ENCODE results near the gene ALKAL2. TPM values are rescaled to one million over a fixed set of nuclear protein-coding genes. Genes with fewer than 3 reads are reported as not detected.

The ALKAL2 gene
- polyA plus RNA-seq, 3 donors = 11.0 to 28.8 (median 16.4) TPM

GRCh38 chr2:257842-258241, 30.0 kb downstream of the ALKAL2 start:
- no peak overlapping the region for H3K27ac ChIP-seq (ENCODE audit: low read depth, low read length)
- 94 to 100% (median 99%) methylated on average over 2 of the region's 2 CpGs for WGBS, 3 donors

- WGBS, 3 donors = 76 to 93% (median 79%) methylated on average over 3 of the region's 3 CpGs
- no peak overlapping the region for H3K27ac ChIP-seq (ENCODE audit: low read depth, low read length)
These were observed 30.5 kb downstream of the ALKAL2 start for GRCh38 chr2:257429-257828.

GRCh38 chr2:256094-256493, 31.8 kb downstream of the ALKAL2 start:
- 51 to 96% (median 96%) methylated on average over 3 of the region's 3 CpGs for WGBS, 3 donors
- H3K27ac ChIP-seq (ENCODE audit: low read depth, low read length) = no peak overlapping the region

GRCh38 chr2:255195-255594, 32.7 kb downstream of the ALKAL2 start:
- no peak overlapping the region for H3K27ac ChIP-seq (ENCODE audit: low read depth, low read length)
- WGBS, 3 donors = 90 to 100% (median 98%) methylated on average over 2 of the region's 2 CpGs

- H3K27ac ChIP-seq (ENCODE audit: low read depth, low read length) = no peak overlapping the region
- 82 to 92% (median 87%) methylated on average over 7 of the region's 7 CpGs for WGBS, 3 donors
These were observed 33.6 kb downstream of the ALKAL2 start for GRCh38 chr2:254241-254640.

GRCh38 chr2:253202-253638, 34.7 kb downstream of the ALKAL2 start:
- 86 to 90% (median 90%) methylated on average over 8 of the region's 8 CpGs for WGBS, 3 donors
- no peak overlapping the region for H3K27ac ChIP-seq (ENCODE audit: low read depth, low read length)

GRCh38 chr2:252001-252602, 35.8 kb downstream of the ALKAL2 start:
- no peak overlapping the region for H3K27ac ChIP-seq (ENCODE audit: low read depth, low read length)
- WGBS, 3 donors = 87 to 94% (median 91%) methylated on average over 6 of the region's 6 CpGs

GRCh38 chr2:249538-250042, 38.3 kb downstream of the ALKAL2 start:
- WGBS, 3 donors = 75 to 93% (median 92%) methylated on average over 15 of the region's 15 CpGs
- H3K27ac ChIP-seq (ENCODE audit: low read depth, low read length) = no peak overlapping the region

- H3K27ac ChIP-seq (ENCODE audit: low read depth, low read length) = no peak overlapping the region
These were observed 39.2 kb downstream of the ALKAL2 start for GRCh38 chr2:248724-249123.

GRCh38 chr2:246489-247144, 41.3 kb downstream of the ALKAL2 start:
- WGBS, 3 donors = 58 to 67% (median 65%) methylated on average over 6 of the region's 6 CpGs
- no peak overlapping the region for H3K27ac ChIP-seq (ENCODE audit: low read depth, low read length)

More at GRCh38 chr2:248724-249123, 39.2 kb downstream of the ALKAL2 start:
- WGBS, 3 donors = 84 to 93% (median 93%) methylated on average over 2 of the region's 2 CpGs

- no peak overlapping the region for H3K27ac ChIP-seq (ENCODE audit: low read depth, low read length)
- WGBS, 3 donors = 91 to 96% (median 94%) methylated on average over 7 of the region's 7 CpGs
These were observed 43.3 kb downstream of the ALKAL2 start for GRCh38 chr2:244547-244946.

- WGBS, 3 donors = 85 to 95% (median 89%) methylated on average over 5 of the region's 5 CpGs
- no peak overlapping the region for H3K27ac ChIP-seq (ENCODE audit: low read depth, low read length)
These were observed 49.0 kb downstream of the ALKAL2 start for GRCh38 chr2:238869-239268.

- H3K27ac ChIP-seq (ENCODE audit: low read depth, low read length) = no peak overlapping the region
- WGBS, 3 donors = 57 to 70% (median 63%) methylated on average over 3 of the region's 3 CpGs
These were observed 49.5 kb downstream of the ALKAL2 start for GRCh38 chr2:238431-238830.

- WGBS, 3 donors = 74 to 79% (median 76%) methylated on average over 6 of the region's 6 CpGs
- H3K27ac ChIP-seq (ENCODE audit: low read depth, low read length) = no peak overlapping the region
These were observed 50.0 kb downstream of the ALKAL2 start for GRCh38 chr2:237878-238277.

- no peak overlapping the region for H3K27ac ChIP-seq (ENCODE audit: low read depth, low read length)
- 92 to 96% (median 92%) methylated on average over 6 of the region's 6 CpGs for WGBS, 3 donors
These were observed 50.8 kb downstream of the ALKAL2 start for GRCh38 chr2:236993-237539.

GRCh38 chr2:234421-234820, 53.5 kb downstream of the ALKAL2 start:
- WGBS, 3 donors = 48 to 90% (median 89%) methylated on average over 4 of the region's 4 CpGs
- H3K27ac ChIP-seq (ENCODE audit: low read depth, low read length) = no peak overlapping the region

GRCh38 chr2:233030-233429, 54.9 kb downstream of the ALKAL2 start:
- no peak overlapping the region for H3K27ac ChIP-seq (ENCODE audit: low read depth, low read length)
- WGBS, 3 donors = 77 to 91% (median 88%) methylated on average over 7 of the region's 7 CpGs

- H3K27ac ChIP-seq (ENCODE audit: low read depth, low read length) = no peak overlapping the region
- 54 to 91% (median 85%) methylated on average over 9 of the region's 9 CpGs for WGBS, 3 donors
These were observed 56.2 kb downstream of the ALKAL2 start for GRCh38 chr2:231521-232185.

All from adipose tissue (tissue), 3 donors.